ENCODE data around the gene FYTTD1.

DNA sequence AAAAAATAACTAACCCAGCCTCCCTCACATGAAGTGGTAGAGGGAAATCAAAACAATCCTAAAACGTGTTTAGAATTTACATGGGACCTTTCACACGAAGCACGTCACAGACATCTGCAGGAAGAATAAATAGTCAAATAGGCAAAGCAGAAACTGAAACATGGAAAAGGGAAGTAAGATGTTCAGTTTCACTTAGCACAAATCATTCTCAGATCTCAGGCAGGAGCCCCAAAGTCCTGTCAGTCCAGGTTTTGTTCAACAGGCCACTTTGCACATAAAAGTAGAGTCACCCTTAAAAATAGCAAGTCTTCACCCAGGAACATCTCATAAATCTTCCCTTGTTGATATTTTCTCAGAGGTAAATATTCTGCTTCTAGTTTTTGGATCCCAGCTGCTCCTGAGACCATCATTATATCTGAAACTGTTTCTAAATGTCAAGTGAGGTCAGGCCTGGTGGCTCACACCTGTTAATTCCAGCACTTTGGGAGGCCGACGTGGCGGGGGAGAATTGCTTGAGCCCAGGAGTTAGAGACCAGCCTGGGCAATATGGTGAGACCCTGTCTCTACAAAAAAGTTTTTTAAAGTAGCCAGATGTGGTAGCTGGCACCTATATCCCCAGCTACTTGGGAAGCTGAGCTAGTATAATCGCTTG is 14.9 kb upstream of the FYTTD1 start:
- TF ChIP-seq, protein P1, sequence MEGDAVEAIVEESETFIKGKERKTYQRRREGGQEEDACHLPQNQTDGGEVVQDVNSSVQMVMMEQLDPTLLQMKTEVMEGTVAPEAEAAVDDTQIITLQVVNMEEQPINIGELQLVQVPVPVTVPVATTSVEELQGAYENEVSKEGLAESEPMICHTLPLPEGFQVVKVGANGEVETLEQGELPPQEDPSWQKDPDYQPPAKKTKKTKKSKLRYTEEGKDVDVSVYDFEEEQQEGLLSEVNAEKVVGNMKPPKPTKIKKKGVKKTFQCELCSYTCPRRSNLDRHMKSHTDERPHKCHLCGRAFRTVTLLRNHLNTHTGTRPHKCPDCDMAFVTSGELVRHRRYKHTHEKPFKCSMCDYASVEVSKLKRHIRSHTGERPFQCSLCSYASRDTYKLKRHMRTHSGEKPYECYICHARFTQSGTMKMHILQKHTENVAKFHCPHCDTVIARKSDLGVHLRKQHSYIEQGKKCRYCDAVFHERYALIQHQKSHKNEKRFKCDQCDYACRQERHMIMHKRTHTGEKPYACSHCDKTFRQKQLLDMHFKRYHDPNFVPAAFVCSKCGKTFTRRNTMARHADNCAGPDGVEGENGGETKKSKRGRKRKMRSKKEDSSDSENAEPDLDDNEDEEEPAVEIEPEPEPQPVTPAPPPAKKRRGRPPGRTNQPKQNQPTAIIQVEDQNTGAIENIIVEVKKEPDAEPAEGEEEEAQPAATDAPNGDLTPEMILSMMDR (IDR thresholded peaks at IDR 0.05), result no peak
- TF ChIP-seq POLR2A (IDR thresholded peaks at IDR 0.05) (no peak), POLR2AphosphoS5 (IDR thresholded peaks at IDR 0.05) (no peak)
